Stimulated activated CD4-positive, alpha-beta T cell treated with anti-CD3 and anti-CD28 coated beads, Interleukin-12 subunit alpha, Interleukin-12 subunit beta, amount 100 ng/mL, for 24 hours (primary cell): ENCODE measurements around the gene CPA1.
"Not testable (repeated sequence)": the region's sequence is repeated elsewhere in the genome, so short reads cannot be mapped to it uniquely, and the experiment has no call there.

Experiments
- DNase-seq, 2 experiments: peaks; one replicate each; pipeline ENCODE4 v3.0.0-alpha.2; 2020; ENCODE audit warnings: low read depth in 2 of 2

Gene CPA1

GRCh38 chr7:130372402-130373165 is 7.7 kb upstream of the CPA1 start:
- no peak for DNase-seq

DNA sequence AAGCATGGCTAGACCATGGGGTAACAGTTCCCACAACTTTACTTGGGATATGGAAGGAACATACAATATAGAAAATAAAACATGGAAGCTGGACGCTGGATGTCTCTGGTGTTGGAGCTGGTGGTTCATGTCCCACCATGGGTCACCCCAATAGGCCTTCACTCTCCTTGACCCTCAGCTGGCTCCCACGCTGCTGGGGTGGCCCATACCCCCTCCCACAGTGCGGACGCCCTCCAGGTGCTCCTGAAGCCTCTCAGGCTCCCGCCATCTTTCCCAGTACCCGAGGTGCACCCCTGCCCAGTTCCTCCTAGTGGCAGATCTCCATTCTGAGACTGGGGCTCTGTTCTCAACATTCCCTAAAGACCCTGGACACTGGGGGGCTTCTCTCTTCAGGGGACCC is 5.8 kb upstream of the CPA1 start:
- no peak for DNase-seq

DNA sequence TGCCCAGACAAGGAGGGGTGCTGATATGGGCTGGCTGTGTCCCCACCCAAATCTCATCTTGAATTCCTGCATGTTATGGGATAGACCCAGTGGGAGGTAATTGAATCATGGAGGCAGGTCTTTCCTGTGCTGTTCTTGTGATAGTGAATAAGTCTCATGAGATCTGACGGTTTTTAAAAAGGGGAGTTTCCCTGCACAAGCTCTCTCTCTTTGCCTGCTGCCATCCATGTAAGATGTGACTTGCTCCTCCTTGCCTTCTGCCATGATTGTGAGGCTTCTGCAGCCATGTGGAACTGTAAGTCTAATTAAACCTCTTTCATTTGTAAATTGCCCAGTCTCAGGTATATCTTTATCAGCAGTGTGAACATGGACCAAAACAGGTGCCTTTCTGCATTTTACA is 3.8 kb upstream of the CPA1 start:
- DNase-seq, result not testable (repeated sequence)

DNA sequence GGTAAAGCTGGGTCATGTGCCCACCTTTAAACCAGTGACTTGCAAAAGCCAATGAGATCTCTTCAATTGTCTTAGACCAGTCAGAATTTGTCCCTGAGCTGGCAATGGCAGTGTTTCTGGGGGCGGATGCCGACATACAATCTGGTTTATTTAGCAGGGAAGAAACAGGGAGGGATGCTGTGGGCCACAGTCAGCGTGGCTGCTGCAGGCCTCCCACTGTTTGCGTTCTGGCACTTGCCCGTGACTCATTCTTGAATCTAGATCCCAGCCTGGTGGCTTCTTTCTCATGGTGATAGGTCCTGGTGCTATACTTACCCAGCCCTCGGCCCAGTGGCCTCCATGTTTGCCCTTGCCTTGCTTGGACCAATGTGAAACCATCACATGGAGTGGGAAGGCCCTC is 3.1 kb upstream of the CPA1 start:
- no peak for DNase-seq

DNA sequence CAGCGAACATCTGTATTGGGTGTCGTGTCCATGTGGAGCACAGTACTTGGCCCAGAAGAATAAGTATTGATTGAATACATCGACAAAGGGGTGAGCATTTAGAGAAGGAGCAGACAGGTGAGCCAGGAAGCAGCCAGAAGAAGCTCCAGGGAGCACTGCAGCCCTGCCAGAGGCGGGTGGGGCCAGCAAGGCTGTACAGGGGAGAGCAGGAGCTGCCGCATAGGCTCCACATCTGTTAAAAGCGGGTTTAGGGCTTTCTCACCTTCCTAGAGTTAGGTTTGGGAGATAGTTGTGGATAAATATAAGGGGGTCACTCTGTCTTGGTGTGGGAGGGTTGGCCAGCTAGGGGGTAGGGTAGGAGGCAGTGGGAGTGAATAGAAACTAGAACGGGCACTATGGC is 1.3 kb upstream of the CPA1 start:
- no peak for DNase-seq

GRCh38 chr7:130379532-130379920 is 768 bp upstream of the CPA1 start:
- DNase-seq, result no peak

- no peak for DNase-seq
Measured at GRCh38 chr7:130380861-130381455, 664 bp downstream of the CPA1 start.

DNA sequence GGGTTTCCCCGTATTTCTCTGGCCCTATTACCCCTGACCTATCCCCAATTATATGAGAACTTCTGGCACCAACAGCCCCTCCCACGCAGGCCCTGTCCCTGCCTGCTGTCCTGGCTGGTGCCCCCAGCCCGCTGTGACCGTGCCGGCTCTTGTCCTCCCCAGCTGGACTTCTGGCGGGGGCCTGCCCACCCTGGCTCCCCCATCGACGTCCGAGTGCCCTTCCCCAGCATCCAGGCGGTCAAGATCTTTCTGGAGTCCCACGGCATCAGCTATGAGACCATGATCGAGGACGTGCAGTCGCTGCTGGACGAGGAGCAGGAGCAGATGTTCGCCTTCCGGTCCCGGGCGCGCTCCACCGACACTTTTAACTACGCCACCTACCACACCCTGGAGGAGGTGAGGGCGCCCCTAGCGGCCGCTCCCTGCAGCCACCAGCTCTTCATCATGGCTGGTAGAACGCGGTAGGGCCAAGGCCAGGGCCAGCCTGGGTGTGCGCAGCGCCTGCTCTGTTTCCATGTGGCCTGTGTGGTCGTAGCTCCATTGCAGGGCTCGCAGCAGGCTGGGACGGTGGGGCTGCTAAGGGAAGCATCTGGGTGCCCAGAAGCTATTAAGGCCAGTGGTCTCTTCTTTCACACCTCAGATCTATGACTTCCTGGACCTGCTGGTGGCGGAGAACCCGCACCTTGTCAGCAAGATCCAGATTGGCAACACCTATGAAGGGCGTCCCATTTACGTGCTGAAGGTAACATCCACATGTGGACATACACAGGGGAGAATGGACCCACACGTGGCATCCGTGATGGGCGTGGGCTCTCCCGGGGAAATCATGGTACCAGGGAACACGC is 1.4 kb downstream of the CPA1 start:
- no peak for DNase-seq

- DNase-seq, result no peak
Measured at GRCh38 chr7:130383187-130383980, 3.1 kb downstream of the CPA1 start.

- DNase-seq, result no peak
Measured at GRCh38 chr7:130384371-130384801, 4.1 kb downstream of the CPA1 start.

- no peak for DNase-seq
Measured at GRCh38 chr7:130384841-130385599, 4.7 kb downstream of the CPA1 start.

DNA sequence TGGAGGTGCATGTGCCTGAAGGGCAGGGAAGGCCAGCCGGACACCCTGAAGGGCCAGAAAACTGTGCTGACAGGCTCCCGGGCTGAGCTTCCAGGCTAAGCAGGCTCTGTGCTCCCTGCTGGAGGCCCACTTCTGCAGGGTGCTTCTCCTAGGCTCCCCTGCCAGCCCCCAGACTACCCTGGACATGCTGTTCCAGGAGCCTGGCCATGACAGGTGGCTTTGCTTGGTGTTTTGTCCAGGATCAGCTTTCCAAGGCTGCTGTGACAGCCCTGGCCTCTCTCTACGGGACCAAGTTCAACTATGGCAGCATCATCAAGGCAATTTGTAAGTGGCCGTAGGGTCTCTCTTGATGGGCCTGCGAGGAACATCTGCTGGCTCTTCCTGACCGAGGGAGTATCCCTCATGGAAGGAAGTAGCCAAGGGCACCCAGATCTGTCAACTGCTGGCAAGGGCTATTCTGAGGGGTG is 5.3 kb downstream of the CPA1 start:
- DNase-seq, result no peak

DNA sequence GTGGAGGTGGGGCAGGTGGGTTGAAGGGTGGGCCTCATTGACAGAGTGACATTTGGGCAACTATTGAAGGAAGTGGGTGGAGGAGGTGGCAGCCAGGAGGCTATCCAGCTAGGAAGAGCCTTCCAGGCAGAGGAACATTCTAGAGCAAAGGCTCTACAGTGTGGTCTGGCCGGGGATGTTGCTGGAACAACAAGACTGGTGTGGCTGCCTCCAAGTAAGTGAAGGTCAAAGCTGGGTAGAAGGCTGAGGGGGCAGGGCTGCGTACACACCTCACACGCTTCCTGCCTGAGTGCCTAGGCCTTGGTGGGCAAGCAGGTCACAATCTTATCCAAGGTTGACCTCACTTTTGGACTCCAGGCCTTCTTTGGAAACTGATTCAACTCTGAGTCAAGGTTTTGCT is 6.6 kb downstream of the CPA1 start:
- no peak for DNase-seq

- no peak for DNase-seq
Measured at GRCh38 chr7:130387306-130387627, 7.0 kb downstream of the CPA1 start.

DNA sequence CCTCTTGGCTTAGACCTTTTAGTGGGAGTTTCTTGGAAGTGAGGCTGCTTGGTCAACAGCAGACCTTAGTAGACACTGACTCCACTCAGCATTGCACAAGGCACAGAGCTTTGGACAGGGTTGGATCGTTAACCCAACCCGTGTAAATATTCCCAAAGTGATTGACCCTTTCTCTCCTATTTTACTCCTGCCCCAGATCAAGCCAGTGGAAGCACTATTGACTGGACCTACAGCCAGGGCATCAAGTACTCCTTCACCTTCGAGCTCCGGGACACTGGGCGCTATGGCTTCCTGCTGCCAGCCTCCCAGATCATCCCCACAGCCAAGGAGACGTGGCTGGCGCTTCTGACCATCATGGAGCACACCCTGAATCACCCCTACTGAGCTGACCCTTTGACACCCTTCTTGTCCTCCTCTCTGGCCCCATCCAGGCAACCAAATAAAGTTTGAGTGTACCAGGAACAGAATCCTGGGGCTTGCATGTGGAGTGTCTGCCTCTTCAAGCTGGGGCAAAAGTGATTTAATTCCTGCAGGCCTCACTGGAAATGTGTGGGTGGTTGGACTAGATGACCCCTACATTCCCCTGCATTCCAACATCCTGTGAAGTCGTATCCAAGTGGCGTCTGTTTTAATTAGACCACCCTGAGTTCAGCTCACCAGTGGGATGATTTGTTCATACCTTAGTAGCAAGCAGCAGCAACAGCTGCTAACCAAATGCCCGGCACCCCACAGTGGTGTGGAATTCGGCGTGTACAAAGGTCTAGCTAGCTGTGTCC is 7.5 kb downstream of the CPA1 start:
- DNase-seq, result no peak

- no peak for DNase-seq
Measured at GRCh38 chr7:130388671-130389070, 8.4 kb downstream of the CPA1 start.

GRCh38 chr7:130390486-130390885 is 10.2 kb downstream of the CPA1 start:
- no peak for DNase-seq

DNA sequence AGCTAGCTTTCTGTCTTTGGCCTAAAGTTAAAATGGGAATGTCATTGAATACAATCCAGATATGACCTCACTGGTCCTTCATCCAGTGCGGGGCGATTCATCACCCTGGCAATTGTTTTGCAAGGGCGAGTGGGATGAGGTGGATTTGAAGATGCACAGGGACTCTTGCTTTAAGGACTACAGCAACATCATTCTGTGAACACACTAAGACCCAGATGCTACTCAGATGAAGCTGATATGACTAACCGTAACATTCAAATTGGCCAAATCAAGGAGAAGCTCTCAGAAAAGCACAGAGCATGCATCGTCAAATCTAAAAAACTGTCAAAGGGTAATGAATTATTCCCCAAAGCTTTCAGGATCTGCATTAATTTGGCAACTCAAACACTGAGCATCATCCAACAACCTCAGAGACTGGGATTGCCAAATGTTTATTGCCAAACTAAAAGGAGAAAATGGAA is 12.8 kb downstream of the CPA1 start:
- no peak for DNase-seq

- no peak for DNase-seq
Measured at GRCh38 chr7:130393841-130394411, 13.6 kb downstream of the CPA1 start.
